ENCODE data around the gene GPR161.
"Not testable (repeated sequence)": the region's sequence is repeated elsewhere in the genome, so short reads cannot be mapped to it uniquely, and the experiment has no call there.

Gene GPR161

DNA sequence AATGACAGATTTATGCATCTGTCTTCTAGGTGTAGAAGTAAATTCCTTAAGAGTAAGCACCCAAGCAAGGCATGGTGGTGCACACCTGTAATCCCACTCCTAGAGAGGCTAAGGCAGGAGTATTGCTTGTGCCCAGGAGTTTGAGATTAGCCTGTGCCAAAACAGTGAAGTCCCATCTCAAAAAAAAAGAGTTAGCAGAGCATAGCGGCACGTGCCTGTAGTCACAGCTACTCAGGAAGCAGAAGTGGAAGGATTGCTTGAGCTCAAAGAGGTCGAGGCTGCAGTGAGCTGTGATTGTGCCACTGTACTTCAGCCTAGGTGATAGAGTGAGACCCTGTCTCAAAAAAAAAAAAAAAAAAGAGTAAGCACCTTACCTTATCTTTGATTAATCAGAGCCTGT lies 26.9 kb upstream of the GPR161 start:
- Histone ChIP-seq H3K27me3 (ENCODE audit: control insufficient read depth, insufficient read depth, low read length) (no peaks in the 10 kb centered on the region), H3K4me3 (ENCODE audit: low read length) (no peak overlapping the region), H3K36me3 (ENCODE audit: control insufficient read depth, insufficient read depth, low read length) (no peaks in the 10 kb centered on the region), H3K9ac (ENCODE audit: low read length) (no peak overlapping the region), H3K4me1 (ENCODE audit: control insufficient read depth, insufficient read depth, low read length) (no peaks in the 10 kb centered on the region), H3K9me3 (ENCODE audit: control insufficient read depth, low read length) (no peaks in the 10 kb centered on the region)

GRCh38 chr1:168161459-168161858 lies 24.7 kb upstream of the GPR161 start:
- no peak overlapping the region for H3K4me3 ChIP-seq (ENCODE audit: low read length)
- no peaks in the 10 kb centered on the region for H3K27me3 ChIP-seq (ENCODE audit: control insufficient read depth, insufficient read depth, low read length)

GRCh38 chr1:168159979-168160378 lies 23.2 kb upstream of the GPR161 start:
- Histone ChIP-seq H3K4me1 (ENCODE audit: control insufficient read depth, insufficient read depth, low read length) (no peaks in the 10 kb centered on the region), H3K4me3 (ENCODE audit: low read length) (no peak overlapping the region), H3K9me3 (ENCODE audit: control insufficient read depth, low read length) (no peaks in the 10 kb centered on the region), H3K27me3 (ENCODE audit: control insufficient read depth, insufficient read depth, low read length) (no peaks in the 10 kb centered on the region), H3K36me3 (ENCODE audit: control insufficient read depth, insufficient read depth, low read length) (no peaks in the 10 kb centered on the region), H3K9ac (ENCODE audit: low read length) (no peak overlapping the region)

More at GRCh38 chr1:168161459-168161858, 24.7 kb upstream of the GPR161 start:
- no peaks in the 10 kb centered on the region for H3K9me3 ChIP-seq (ENCODE audit: control insufficient read depth, low read length)
- H3K36me3 ChIP-seq (ENCODE audit: control insufficient read depth, insufficient read depth, low read length) = no peaks in the 10 kb centered on the region
- H3K9ac ChIP-seq (ENCODE audit: low read length) = no peak overlapping the region
- H3K4me1 ChIP-seq (ENCODE audit: control insufficient read depth, insufficient read depth, low read length) = no peaks in the 10 kb centered on the region

- no peaks in the 10 kb centered on the region for H3K27me3 ChIP-seq (ENCODE audit: control insufficient read depth, insufficient read depth, low read length)
- H3K9me3 ChIP-seq (ENCODE audit: control insufficient read depth, low read length) = no peaks in the 10 kb centered on the region
- no peaks in the 10 kb centered on the region for H3K4me1 ChIP-seq (ENCODE audit: control insufficient read depth, insufficient read depth, low read length)
- no peak overlapping the region for H3K9ac ChIP-seq (ENCODE audit: low read length)
- H3K36me3 ChIP-seq (ENCODE audit: control insufficient read depth, insufficient read depth, low read length) = no peaks in the 10 kb centered on the region
- H3K4me3 ChIP-seq (ENCODE audit: low read length) = no peak overlapping the region
Observed at GRCh38 chr1:168159251-168159650, 22.5 kb upstream of the GPR161 start.

GRCh38 chr1:168157638-168158037 lies 20.9 kb upstream of the GPR161 start:
- Histone ChIP-seq H3K9ac (ENCODE audit: low read length) (no peak overlapping the region), H3K4me1 (ENCODE audit: control insufficient read depth, insufficient read depth, low read length) (no peaks in the 10 kb centered on the region), H3K27me3 (ENCODE audit: control insufficient read depth, insufficient read depth, low read length) (no peaks in the 10 kb centered on the region), H3K9me3 (ENCODE audit: control insufficient read depth, low read length) (no peaks in the 10 kb centered on the region), H3K4me3 (ENCODE audit: low read length) (no peak overlapping the region), H3K36me3 (ENCODE audit: control insufficient read depth, insufficient read depth, low read length) (no peaks in the 10 kb centered on the region)

DNA sequence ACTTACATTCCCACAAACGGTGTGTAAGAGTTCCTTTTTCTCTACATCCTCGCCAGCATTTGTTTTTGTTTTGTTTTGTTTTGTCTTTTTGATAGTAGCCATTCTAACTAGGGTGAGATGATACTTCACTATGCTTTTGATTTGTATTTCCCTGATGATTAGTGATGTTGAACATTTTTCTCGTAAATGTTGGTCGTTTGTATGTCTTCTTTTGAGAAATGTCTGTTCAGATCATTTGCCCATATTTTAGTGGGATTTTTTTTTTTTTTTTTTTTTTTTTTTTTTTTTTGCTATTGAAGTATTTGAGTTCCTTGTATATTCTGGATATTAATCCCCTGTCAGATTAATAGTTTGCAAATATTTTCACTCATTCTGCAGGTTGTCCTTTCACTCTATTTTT lies 19.2 kb upstream of the GPR161 start:
- H3K27me3 ChIP-seq (ENCODE audit: control insufficient read depth, insufficient read depth, low read length) = no peaks in the 10 kb centered on the region

GRCh38 chr1:168154707-168155106 lies 18.0 kb upstream of the GPR161 start:
- not testable (repeated sequence) for H3K9me3 ChIP-seq (ENCODE audit: control insufficient read depth, low read length); H3K4me3 ChIP-seq (ENCODE audit: low read length); H3K9ac ChIP-seq (ENCODE audit: low read length); H3K27me3 ChIP-seq (ENCODE audit: control insufficient read depth, insufficient read depth, low read length); H3K36me3 ChIP-seq (ENCODE audit: control insufficient read depth, insufficient read depth, low read length); H3K4me1 ChIP-seq (ENCODE audit: control insufficient read depth, insufficient read depth, low read length)

More for the DNA sequence above, 19.2 kb upstream of the GPR161 start:
- Histone ChIP-seq H3K9ac (ENCODE audit: low read length) (no peak overlapping the region), H3K4me1 (ENCODE audit: control insufficient read depth, insufficient read depth, low read length) (no peaks in the 10 kb centered on the region), H3K36me3 (ENCODE audit: control insufficient read depth, insufficient read depth, low read length) (no peaks in the 10 kb centered on the region), H3K4me3 (ENCODE audit: low read length) (no peak overlapping the region), H3K9me3 (ENCODE audit: control insufficient read depth, low read length) (no peaks in the 10 kb centered on the region)

- Histone ChIP-seq H3K9ac (ENCODE audit: low read length) (no peak overlapping the region), H3K9me3 (ENCODE audit: control insufficient read depth, low read length) (no peaks in the 10 kb centered on the region), H3K4me3 (ENCODE audit: low read length) (no peak overlapping the region), H3K27me3 (ENCODE audit: control insufficient read depth, insufficient read depth, low read length) (no peaks in the 10 kb centered on the region), H3K4me1 (ENCODE audit: control insufficient read depth, insufficient read depth, low read length) (no peaks in the 10 kb centered on the region), H3K36me3 (ENCODE audit: control insufficient read depth, insufficient read depth, low read length) (no peaks in the 10 kb centered on the region)
Observed at GRCh38 chr1:168151935-168152334, 15.2 kb upstream of the GPR161 start.

GRCh38 chr1:168150283-168150682 lies 13.6 kb upstream of the GPR161 start:
- peaks cover 4% of the 10 kb centered on the region for H3K4me1 ChIP-seq (ENCODE audit: control insufficient read depth, insufficient read depth, low read length)

GRCh38 chr1:168148916-168149315 lies 12.2 kb upstream of the GPR161 start:
- Histone ChIP-seq H3K4me3 (ENCODE audit: low read length) (no peak overlapping the region), H3K36me3 (ENCODE audit: control insufficient read depth, insufficient read depth, low read length) (no peaks in the 10 kb centered on the region), H3K9ac (ENCODE audit: low read length) (no peak overlapping the region)

More at GRCh38 chr1:168150283-168150682, 13.6 kb upstream of the GPR161 start:
- Histone ChIP-seq H3K27me3 (ENCODE audit: control insufficient read depth, insufficient read depth, low read length) (no peaks in the 10 kb centered on the region), H3K9ac (ENCODE audit: low read length) (no peak overlapping the region), H3K36me3 (ENCODE audit: control insufficient read depth, insufficient read depth, low read length) (no peaks in the 10 kb centered on the region), H3K4me3 (ENCODE audit: low read length) (no peak overlapping the region), H3K9me3 (ENCODE audit: control insufficient read depth, low read length) (no peaks in the 10 kb centered on the region)

DNA sequence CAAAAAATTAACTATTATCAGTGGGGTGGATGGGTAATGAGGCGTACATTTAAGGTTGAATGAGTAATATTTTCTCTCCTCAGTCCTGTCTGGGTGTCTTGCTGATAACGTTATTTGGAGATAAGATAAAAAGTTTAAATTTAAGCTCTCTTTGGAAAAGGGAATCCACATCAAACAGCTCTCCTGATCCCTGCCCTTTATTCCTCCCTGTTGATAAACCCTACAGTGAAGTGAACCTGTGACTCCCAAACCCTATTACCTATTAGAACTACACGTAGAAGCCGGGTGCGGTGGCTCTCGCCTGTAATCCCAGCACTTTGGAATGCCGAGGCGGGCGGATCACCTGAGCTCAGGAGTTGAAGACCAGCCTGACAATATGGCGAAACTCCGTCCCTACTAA lies 9.9 kb upstream of the GPR161 start:
- Histone ChIP-seq H3K9me3 (ENCODE audit: control insufficient read depth, low read length) (no peaks in the 10 kb centered on the region), H3K4me1 (ENCODE audit: control insufficient read depth, insufficient read depth, low read length) (peaks cover 4% of the 10 kb centered on the region), H3K4me3 (ENCODE audit: low read length) (no peak overlapping the region), H3K9ac (ENCODE audit: low read length) (no peak overlapping the region), H3K36me3 (ENCODE audit: control insufficient read depth, insufficient read depth, low read length) (no peaks in the 10 kb centered on the region), H3K27me3 (ENCODE audit: control insufficient read depth, insufficient read depth, low read length) (no peaks in the 10 kb centered on the region)

More at GRCh38 chr1:168148916-168149315, 12.2 kb upstream of the GPR161 start:
- H3K27me3 ChIP-seq (ENCODE audit: control insufficient read depth, insufficient read depth, low read length) = no peaks in the 10 kb centered on the region
- H3K4me1 ChIP-seq (ENCODE audit: control insufficient read depth, insufficient read depth, low read length) = peaks cover 4% of the 10 kb centered on the region
- no peaks in the 10 kb centered on the region for H3K9me3 ChIP-seq (ENCODE audit: control insufficient read depth, low read length)

GRCh38 chr1:168146160-168146539 lies 9.4 kb upstream of the GPR161 start:
- no peaks in the 10 kb centered on the region for H3K9me3 ChIP-seq (ENCODE audit: control insufficient read depth, low read length)
- peaks cover 4% of the 10 kb centered on the region for H3K4me1 ChIP-seq (ENCODE audit: control insufficient read depth, insufficient read depth, low read length)
- no peaks in the 10 kb centered on the region for H3K36me3 ChIP-seq (ENCODE audit: control insufficient read depth, insufficient read depth, low read length)
- H3K4me3 ChIP-seq (ENCODE audit: low read length) = no peak overlapping the region
- H3K27me3 ChIP-seq (ENCODE audit: control insufficient read depth, insufficient read depth, low read length) = no peaks in the 10 kb centered on the region
- H3K9ac ChIP-seq (ENCODE audit: low read length) = no peak overlapping the region

All from mucosa of stomach (tissue), 1 donor.